GM13976 (cell line): ENCODE data around the gene DOCK8.

Experiments
- DNase-seq: peaks from one replicate; pipeline ENCODE4 v3.0.0; 2012; ENCODE audit warnings: low spot score
- CTCF ChIP-seq: IDR thresholded peaks from 2 replicates; pipeline ENCODE4 v1.5.1; 2012; ENCODE audit warnings: borderline replicate concordance, mild to moderate bottlenecking; ENCODE audit not compliant: insufficient read depth; ENCODE audit errors: extremely low read depth, missing control alignments, control extremely low read depth
- in situ Hi-C: fragments of 300-500 bp; cut with MboI; formaldehyde crosslinking; loops from one replicate; pipeline ENCODE4 v1.12.0; 2022; ENCODE audit warnings: low sequenced_read_pairs, mixed read lengths, inconsistent platforms; ENCODE audit not compliant: unreplicated experiment

Gene DOCK8

GRCh38 chr9:281741-282645 lies 67.3 kb downstream of the DOCK8 start:
- in situ Hi-C loops: no loop called here
- DNase-seq: no peak
- no peak for TF ChIP-seq CTCF

- TF ChIP-seq CTCF: no peak
- no peak for DNase-seq
- in situ Hi-C loops: no loop called here
Measured at GRCh38 chr9:286071-286740, 71.5 kb downstream of the DOCK8 start.

- DNase-seq: no peak
- no peak for TF ChIP-seq CTCF
- in situ Hi-C loops: no loop called here
Measured at GRCh38 chr9:289121-289520, 74.5 kb downstream of the DOCK8 start.

DNA sequence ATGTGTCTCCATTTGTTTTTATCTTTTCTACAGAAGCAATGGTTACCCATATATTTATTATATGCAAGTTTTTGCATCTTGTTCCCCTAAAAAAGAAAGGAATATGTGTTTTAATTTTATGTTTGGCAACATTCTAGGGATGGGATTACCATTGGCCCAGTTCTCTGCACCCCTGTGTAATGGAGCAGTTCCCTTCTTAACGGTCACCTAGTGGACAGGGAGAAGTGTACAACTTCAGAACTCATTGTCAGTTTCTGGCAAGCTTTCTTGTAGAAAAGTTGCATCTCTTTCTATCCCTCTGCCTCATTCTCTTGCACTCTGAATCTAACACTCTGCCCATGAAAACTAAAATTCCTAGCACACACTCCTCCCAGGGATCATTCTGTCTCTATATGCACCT lies 78.2 kb downstream of the DOCK8 start:
- in situ Hi-C loops: no loop called here
- no peak for DNase-seq
- TF ChIP-seq CTCF: no peak

DNA sequence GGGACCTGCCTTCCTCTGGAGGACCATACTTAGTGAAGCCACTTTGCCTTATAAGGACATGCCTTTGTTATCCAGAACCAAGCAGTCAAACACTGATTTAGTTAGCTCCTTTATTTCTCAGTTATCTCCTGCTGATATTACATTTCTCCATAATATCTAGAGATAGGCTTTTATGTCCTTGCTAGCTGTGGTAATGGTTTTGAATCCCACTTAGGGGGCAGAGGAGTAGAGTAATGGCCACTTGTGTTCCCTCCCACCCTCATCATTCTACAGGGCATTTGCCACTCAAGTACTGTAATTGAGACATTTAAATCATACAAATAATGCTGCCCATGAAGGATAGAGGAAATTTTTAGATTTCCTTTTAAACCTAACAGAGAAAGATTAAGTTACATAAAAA lies 80.9 kb downstream of the DOCK8 start:
- no peak for DNase-seq
- no peak for TF ChIP-seq CTCF
- in situ Hi-C loops: no loop called here

- in situ Hi-C loops: no loop called here
- no peak for TF ChIP-seq CTCF
Measured at GRCh38 chr9:296411-296810, 81.7 kb downstream of the DOCK8 start.

More at GRCh38 chr9:296411-296810, 81.7 kb downstream of the DOCK8 start:
- DNase-seq: no peak
